PC-9 (cell line): ENCODE results near the gene MCCC2. TPM values are rescaled to one million over a fixed set of nuclear protein-coding genes. Genes with fewer than 3 reads are reported as not detected.
A peak's percentile ranks its signal among the peaks of the same experiment; 100 is the strongest.

Experiments used
- BruUV-seq: library from RNA; stranded (reverse); fragments of 400-500 nt; replicated peaks from 2 replicates; lab custom pipeline; 2021; lab: Mats Ljungman, UMichigan
- CTCF ChIA-PET: fragments of 300-600 bp; sonication (Branson Sonifier 250); formaldehyde crosslinking; loops from one replicate; lab custom pipeline; 2022; ENCODE audit warnings: antibody characterized with exemption; lab: Charles Lee
- POLR2A ChIA-PET: fragments of 300-600 bp; sonication (Branson Sonifier 250); formaldehyde crosslinking; loops from one replicate; lab custom pipeline; 2022; ENCODE audit warnings: antibody characterized with exemption; ENCODE audit not compliant: unreplicated experiment; lab: Charles Lee
- DNase-seq, 2 experiments: peaks; one replicate each; pipeline versions ENCODE4 v3.0.0 to v3.0.0-alpha.2; 2015 to 2022; ENCODE audit warnings: mixed read lengths in 1 of 2
- H2AFZ ChIP-seq: fragments of 200-600 bp; sonication (generic); 2 replicates; pipeline ENCODE4 v1.8.1; 2017; ENCODE audit warnings: antibody characterized with exemption
- H3F3A ChIP-seq: fragments of 200-600 bp; sonication (generic); 2 replicates; pipeline ENCODE4 v1.8.1; 2017; ENCODE audit warnings: antibody characterized with exemption, mild to moderate bottlenecking, low read depth; ENCODE audit not compliant: insufficient read depth
- H3K27ac ChIP-seq: fragments of 200-600 bp; sonication (generic); 2 replicates; pipeline ENCODE4 v1.6.1; 2016; ENCODE audit warnings: mixed run types
- H3K27me3 ChIP-seq: fragments of 200-600 bp; sonication (generic); 2 replicates; pipeline ENCODE4 v1.6.1; 2016; ENCODE audit warnings: low read depth, mixed run types; ENCODE audit not compliant: insufficient read depth
- H3K36me3 ChIP-seq: fragments of 200-600 bp; sonication (generic); 2 replicates; pipeline ENCODE4 v1.6.1; 2016; ENCODE audit warnings: low read depth, mixed run types
- H3K4me1 ChIP-seq: fragments of 200-600 bp; sonication (generic); replicated peaks from 2 replicates; pipeline ENCODE4 v1.6.1; 2016; ENCODE audit warnings: mixed run types; ENCODE audit not compliant: insufficient read depth
- H3K4me2 ChIP-seq: fragments of 200-600 bp; sonication (generic); 2 replicates; pipeline ENCODE4 v1.6.1; 2017; ENCODE audit warnings: mixed run types
- H3K4me3 ChIP-seq: fragments of 200-600 bp; sonication (generic); 2 replicates; pipeline ENCODE4 v1.6.1; 2016; ENCODE audit warnings: mixed run types
- H3K79me2 ChIP-seq: fragments of 200-600 bp; sonication (generic); 2 replicates; pipeline ENCODE4 v1.6.1; 2017; ENCODE audit warnings: low read depth, mixed run types
- H3K9me2 ChIP-seq: fragments of 200-600 bp; sonication (generic); 2 replicates; pipeline ENCODE4 v1.8.1; 2017; ENCODE audit warnings: mild to moderate bottlenecking; ENCODE audit not compliant: insufficient read depth
- H3K9me3 ChIP-seq: fragments of 200-600 bp; sonication (generic); 2 replicates; pipeline ENCODE4 v1.8.1; 2016; ENCODE audit warnings: low read depth; ENCODE audit not compliant: insufficient read depth
- H4K20me1 ChIP-seq: fragments of 200-600 bp; sonication (generic); 2 replicates; pipeline ENCODE4 v1.8.1; 2017; ENCODE audit not compliant: insufficient read depth
- CTCF ChIP-seq: fragments of 200-600 bp; sonication (generic); conservative IDR thresholded peaks from 2 replicates; pipeline ENCODE4 v1.6.1; 2017; ENCODE audit warnings: mixed run types, antibody characterized with exemption, mild to moderate bottlenecking, moderate library complexity
- EZH2 ChIP-seq: fragments of 200-600 bp; sonication (generic); IDR thresholded peaks from 2 replicates; pipeline ENCODE4 v1.8.0; 2017; ENCODE audit warnings: antibody characterized with exemption, low read depth
- intact Hi-C: fragments of 100-400 bp; cut with micrococcal nuclease; formaldehyde crosslinking; loops from one replicate; pipeline ENCODE4 v1.10.0; 2022; ENCODE audit not compliant: unreplicated experiment
- total RNA-seq: library from RNA; stranded (reverse); gene quantifications from 2 replicates; pipeline ENCODE4 v1.2.3, GENCODE V29; 2021

The MCCC2 gene
- total RNA-seq, 1 experiment from 2014 or later, result 87.0 TPM

- BruUV-seq, result no TSS peak
- POLR2A ChIA-PET, result no interaction called here
- intact Hi-C loops, result no loop called here
These were observed 106.8 kb downstream of the MCCC2 start for GRCh38 chr5:71693828-71694427.

GRCh38 chr5:71695071-71695470, 107.9 kb downstream of the MCCC2 start:
- H3K4me3 ChIP-seq, result no peak overlapping the region
- H3K79me2 ChIP-seq, result no peaks in the 10 kb centered on the region
- TF ChIP-seq CTCF, result no peak
- TF ChIP-seq EZH2, result no peak
- no TSS peak for BruUV-seq
- H3K9me3 ChIP-seq, result no peaks in the 10 kb centered on the region
- H3F3A ChIP-seq, result no peaks in the 10 kb centered on the region
- no peak for DNase-seq
- intact Hi-C loops, result no loop called here
- POLR2A ChIA-PET, result no interaction called here
- CTCF ChIA-PET, result no interaction called here
- H3K27me3 ChIP-seq, result no peaks in the 10 kb centered on the region
- H2AFZ ChIP-seq, result no peak overlapping the region
- H3K4me2 ChIP-seq, result no peak overlapping the region
- H3K36me3 ChIP-seq, result no peaks in the 10 kb centered on the region
- H3K9me2 ChIP-seq, result no peaks in the 10 kb centered on the region
- no peaks in the 10 kb centered on the region for H4K20me1 ChIP-seq
- H3K27ac ChIP-seq, result no peak overlapping the region
- H3K4me1 ChIP-seq, result 0 out of 2 replicates have a peak, but pooled peaks cover 5% of the 10 kb centered on the region

More at GRCh38 chr5:71693828-71694427, 106.8 kb downstream of the MCCC2 start:
- H3K9me3 ChIP-seq, result no peaks in the 10 kb centered on the region
- no peak overlapping the region for H3K4me3 ChIP-seq
- H4K20me1 ChIP-seq, result no peaks in the 10 kb centered on the region
- no peak for DNase-seq
- H3K9me2 ChIP-seq, result no peaks in the 10 kb centered on the region
- H2AFZ ChIP-seq, result peak overlapping the region; percentile 43; the same call in 1 of the 2 replicates
- no peaks in the 10 kb centered on the region for H3K36me3 ChIP-seq
- H3K27me3 ChIP-seq, result no peaks in the 10 kb centered on the region
- H3K4me1 ChIP-seq, result 0 out of 2 replicates have a peak, but pooled peaks cover 5% of the 10 kb centered on the region
- no peaks in the 10 kb centered on the region for H3K79me2 ChIP-seq
- no peak overlapping the region for H3K27ac ChIP-seq
- no peaks in the 10 kb centered on the region for H3F3A ChIP-seq
- no peak overlapping the region for H3K4me2 ChIP-seq
- TF ChIP-seq CTCF (no peak), EZH2 (no peak)
- CTCF ChIA-PET, result no interaction called here

GRCh38 chr5:71695595-71695994, 108.5 kb downstream of the MCCC2 start:
- POLR2A ChIA-PET, result no interaction called here
- Histone ChIP-seq H2AFZ (no peak overlapping the region), H3K4me1 (0 out of 2 replicates have a peak, but pooled peaks cover 5% of the 10 kb centered on the region), H4K20me1 (no peaks in the 10 kb centered on the region), H3K4me2 (no peak overlapping the region), H3K27ac (no peak overlapping the region), H3K9me3 (no peaks in the 10 kb centered on the region), H3K36me3 (no peaks in the 10 kb centered on the region), H3K4me3 (no peak overlapping the region), H3K27me3 (no peaks in the 10 kb centered on the region), H3F3A (no peaks in the 10 kb centered on the region), H3K9me2 (no peaks in the 10 kb centered on the region), H3K79me2 (no peaks in the 10 kb centered on the region)
- peak in 1 of 2 experiments; percentile 34 for DNase-seq
- CTCF ChIA-PET, result no interaction called here
- intact Hi-C loops, result no loop called here
- TF ChIP-seq EZH2, result no peak
- no peak for TF ChIP-seq CTCF
- no TSS peak for BruUV-seq
